GM18505 (cell line): ENCODE results near the gene RNF212.

Experiments used
- ATAC-seq: cut with Tn5 transposase; IDR thresholded peaks from one replicate; pipeline ENCODE4 v1.9.1; 2021; ENCODE audit not compliant: unreplicated experiment
- POLR2A ChIP-seq: IDR thresholded peaks from 4 replicates; pipeline ENCODE4 v1.6.1; 2011; ENCODE audit warnings: borderline replicate concordance; ENCODE audit not compliant: insufficient read depth, insufficient read length; ENCODE audit errors: extremely low read depth

RNF212 gene

GRCh38 chr4:1031346-1031745, 82.0 kb downstream of the RNF212 start:
- TF ChIP-seq POLR2A: no peak
- ATAC-seq: no peak

GRCh38 chr4:1030559-1030958, 82.8 kb downstream of the RNF212 start:
- no peak for TF ChIP-seq POLR2A
- no peak for ATAC-seq

GRCh38 chr4:1030031-1030430, 83.3 kb downstream of the RNF212 start:
- no peak for ATAC-seq
- TF ChIP-seq POLR2A: no peak

- no peak for ATAC-seq
- no peak for TF ChIP-seq POLR2A
These were observed 83.8 kb downstream of the RNF212 start for GRCh38 chr4:1029529-1029928.

GRCh38 chr4:1028574-1029220, 84.7 kb downstream of the RNF212 start:
- TF ChIP-seq POLR2A: no peak
- ATAC-seq: no peak

- no peak for TF ChIP-seq POLR2A
- ATAC-seq: no peak
These were observed 85.5 kb downstream of the RNF212 start for GRCh38 chr4:1027915-1028238.

GRCh38 chr4:1027219-1027914, 86.0 kb downstream of the RNF212 start:
- no peak for TF ChIP-seq POLR2A
- no peak for ATAC-seq

- ATAC-seq: peak; percentile 60
- no peak for TF ChIP-seq POLR2A
These were observed 87.2 kb downstream of the RNF212 start for GRCh38 chr4:1026115-1026514.

GRCh38 chr4:1024882-1025545, 88.3 kb downstream of the RNF212 start:
- TF ChIP-seq POLR2A: no peak
- no peak for ATAC-seq

GRCh38 chr4:1023895-1024740, 89.2 kb downstream of the RNF212 start:
- no peak for ATAC-seq
- TF ChIP-seq POLR2A: no peak

GRCh38 chr4:1023075-1023640, 90.2 kb downstream of the RNF212 start:
- no peak for ATAC-seq
- no peak for TF ChIP-seq POLR2A

GRCh38 chr4:1022739-1023066, 90.7 kb downstream of the RNF212 start:
- no peak for ATAC-seq

More at GRCh38 chr4:1022739-1023066, 90.7 kb downstream of the RNF212 start:
- no peak for TF ChIP-seq POLR2A
